ENCODE measurements around the gene ADGRD1.

Gene ADGRD1

GRCh38 chr12:131060011-131060703, 106.5 kb downstream of the ADGRD1 start:
- TF ChIP-seq POLR2AphosphoS5 (IDR thresholded peaks at IDR 0.05; ENCODE audit: low read depth, low read length) (no peak), TAF1 (IDR thresholded peaks at IDR 0.05; ENCODE audit: borderline replicate concordance, insufficient read depth, low read length) (no peak), FOXP2 (optimal IDR thresholded peaks at IDR 0.05; ENCODE audit: borderline replicate concordance, extremely low read depth, extremely low read length, insufficient read depth) (no peak), REST (IDR thresholded peaks at IDR 0.05; ENCODE audit: insufficient read depth in 1 of 2, low read depth in 2 of 2, low read length in 2 of 2) (no peak), SIN3A (IDR thresholded peaks at IDR 0.05; ENCODE audit: borderline replicate concordance, insufficient read depth, low read length) (no peak)

- TF ChIP-seq TAF1 (IDR thresholded peaks at IDR 0.05; ENCODE audit: borderline replicate concordance, insufficient read depth, low read length) = no peak
These were observed 107.5 kb downstream of the ADGRD1 start for GRCh38 chr12:131061041-131061806.

GRCh38 chr12:131063413-131063812, 109.7 kb downstream of the ADGRD1 start:
- TF ChIP-seq REST (IDR thresholded peaks at IDR 0.05; ENCODE audit: insufficient read depth in 1 of 2, low read depth in 2 of 2, low read length in 2 of 2) (no peak), POLR2AphosphoS5 (IDR thresholded peaks at IDR 0.05; ENCODE audit: low read depth, low read length) (no peak), FOXP2 (optimal IDR thresholded peaks at IDR 0.05; ENCODE audit: borderline replicate concordance, extremely low read depth, extremely low read length, insufficient read depth) (no peak), SIN3A (IDR thresholded peaks at IDR 0.05; ENCODE audit: borderline replicate concordance, insufficient read depth, low read length) (no peak), TAF1 (IDR thresholded peaks at IDR 0.05; ENCODE audit: borderline replicate concordance, insufficient read depth, low read length) (no peak)

GRCh38 chr12:131063960-131064359, 110.3 kb downstream of the ADGRD1 start:
- TF ChIP-seq TAF1 (IDR thresholded peaks at IDR 0.05; ENCODE audit: borderline replicate concordance, insufficient read depth, low read length) (no peak), SIN3A (IDR thresholded peaks at IDR 0.05; ENCODE audit: borderline replicate concordance, insufficient read depth, low read length) (no peak), POLR2AphosphoS5 (IDR thresholded peaks at IDR 0.05; ENCODE audit: low read depth, low read length) (no peak), REST (IDR thresholded peaks at IDR 0.05; ENCODE audit: insufficient read depth in 1 of 2, low read depth in 2 of 2, low read length in 2 of 2) (no peak), FOXP2 (optimal IDR thresholded peaks at IDR 0.05; ENCODE audit: borderline replicate concordance, extremely low read depth, extremely low read length, insufficient read depth) (no peak)

GRCh38 chr12:131065279-131065678, 111.6 kb downstream of the ADGRD1 start:
- TF ChIP-seq TAF1 (IDR thresholded peaks at IDR 0.05; ENCODE audit: borderline replicate concordance, insufficient read depth, low read length) (no peak), REST (IDR thresholded peaks at IDR 0.05; ENCODE audit: insufficient read depth in 1 of 2, low read depth in 2 of 2, low read length in 2 of 2) (no peak), POLR2AphosphoS5 (IDR thresholded peaks at IDR 0.05; ENCODE audit: low read depth, low read length) (no peak), SIN3A (IDR thresholded peaks at IDR 0.05; ENCODE audit: borderline replicate concordance, insufficient read depth, low read length) (no peak), FOXP2 (optimal IDR thresholded peaks at IDR 0.05; ENCODE audit: borderline replicate concordance, extremely low read depth, extremely low read length, insufficient read depth) (no peak)

Data from PFSK-1 (cell line).